Medulla oblongata (tissue), 1 donor: ENCODE data around the gene CD151.

Experiments
- DNase-seq: peaks from one replicate; pipeline ENCODE4 v3.0.0-alpha.2; 2015; ENCODE audit errors: extremely low spot score

Gene CD151

DNA sequence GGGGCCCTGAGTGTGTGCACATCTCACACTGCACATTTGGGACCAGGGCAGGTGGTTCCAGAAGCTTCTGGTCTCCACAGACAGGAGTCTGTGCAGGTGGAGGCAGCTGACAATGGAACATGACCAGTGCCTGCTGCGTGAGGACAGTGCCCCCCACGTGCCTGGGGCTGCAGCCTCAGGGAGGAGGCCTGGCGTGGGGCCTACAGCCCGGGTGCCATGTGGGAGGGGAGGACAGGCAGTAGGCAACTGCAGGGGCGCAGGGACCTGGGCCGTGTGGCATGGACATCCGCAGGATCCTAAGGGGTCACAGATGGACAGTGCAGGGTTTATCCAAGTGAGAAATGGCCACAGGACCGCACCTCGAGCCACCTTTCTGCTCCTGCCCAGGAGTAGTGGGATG lies 38.7 kb downstream of the CD151 start:
- no peak for DNase-seq

DNA sequence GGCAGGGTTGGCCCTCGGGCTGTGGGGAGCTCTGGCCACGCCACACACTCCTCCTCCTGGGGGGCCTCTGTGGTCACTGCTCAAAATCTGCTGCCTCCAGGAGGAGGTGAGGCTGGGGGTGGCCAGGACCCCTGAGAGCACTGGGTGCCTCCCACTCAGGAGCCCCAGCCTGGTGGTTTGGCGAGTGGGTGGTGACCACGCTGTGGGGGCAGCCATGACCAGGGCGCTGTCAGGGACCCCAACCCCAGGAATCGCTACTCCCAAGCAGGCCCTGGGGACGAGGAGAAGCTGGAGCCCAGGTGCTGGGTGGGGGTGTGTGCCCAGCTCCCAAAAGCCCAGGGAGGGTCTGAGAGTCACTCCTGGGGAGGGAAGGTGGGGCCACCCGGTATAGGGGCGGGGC lies 40.0 kb downstream of the CD151 start:
- DNase-seq, result no peak

DNA sequence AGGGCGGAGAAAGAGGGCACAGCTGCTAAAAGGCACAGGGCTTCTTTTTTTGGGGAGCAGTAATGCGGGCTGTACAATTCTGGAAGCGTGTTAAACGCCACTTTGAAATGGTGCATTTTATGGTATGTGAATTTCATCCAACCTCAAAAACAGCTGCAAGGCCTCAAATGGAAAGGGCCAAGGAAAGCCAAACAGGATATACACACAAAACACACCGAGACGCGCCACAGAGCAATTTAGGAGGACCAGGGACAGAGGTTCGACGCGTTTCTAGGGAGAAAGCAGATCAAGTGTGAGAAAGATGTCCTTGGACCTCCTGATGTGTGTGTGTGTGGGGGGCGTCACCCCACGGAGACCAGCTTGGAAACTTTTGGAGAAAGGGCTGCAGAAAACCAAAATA lies 41.0 kb downstream of the CD151 start:
- no peak for DNase-seq

DNA sequence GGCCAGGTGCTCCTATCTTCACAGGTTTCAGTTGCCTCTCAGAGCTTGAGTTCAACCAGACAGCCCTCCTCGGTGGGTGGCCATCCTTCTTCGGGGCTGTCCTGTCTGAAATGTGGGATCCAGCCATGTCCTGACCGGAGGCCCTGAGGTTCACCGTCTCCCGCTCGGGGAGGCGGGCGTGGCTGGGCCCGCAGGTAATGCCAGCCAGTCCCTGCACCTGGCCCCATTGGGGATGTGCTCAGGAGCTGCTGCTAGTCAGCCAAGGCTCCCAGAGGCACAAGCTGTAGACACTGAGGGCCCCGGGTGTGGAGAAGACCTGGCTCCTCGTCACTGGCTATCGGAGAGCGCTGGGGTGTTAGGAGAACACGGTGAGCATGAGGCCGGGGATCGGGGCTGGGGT lies 42.5 kb downstream of the CD151 start:
- DNase-seq, result no peak

DNA sequence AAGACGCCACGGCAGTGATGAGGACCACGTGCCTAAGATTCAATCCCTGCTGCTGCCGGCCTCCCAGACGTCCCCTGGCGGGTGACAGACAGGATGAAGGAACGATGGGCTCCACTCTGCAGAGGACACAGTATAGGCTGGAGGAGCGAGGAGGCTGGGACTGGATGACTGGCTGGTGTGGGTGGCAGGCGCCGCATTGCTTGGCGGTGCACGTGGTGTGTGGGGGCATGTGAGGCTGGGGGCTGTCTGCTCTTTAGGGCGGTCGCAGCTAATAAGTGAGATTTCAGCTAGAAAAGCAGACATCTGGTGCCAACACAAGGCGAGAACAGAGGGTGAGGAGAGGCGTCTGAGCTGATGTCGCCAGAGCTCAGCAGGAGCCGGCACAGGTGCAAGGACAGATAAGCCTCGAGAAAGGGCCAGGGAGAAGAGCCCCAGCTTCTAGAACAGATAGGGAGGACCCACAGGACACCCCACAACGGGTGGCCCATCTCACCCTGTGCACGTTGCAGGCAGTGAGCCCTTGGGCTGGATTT lies 43.1 kb downstream of the CD151 start:
- DNase-seq, result no peak

DNA sequence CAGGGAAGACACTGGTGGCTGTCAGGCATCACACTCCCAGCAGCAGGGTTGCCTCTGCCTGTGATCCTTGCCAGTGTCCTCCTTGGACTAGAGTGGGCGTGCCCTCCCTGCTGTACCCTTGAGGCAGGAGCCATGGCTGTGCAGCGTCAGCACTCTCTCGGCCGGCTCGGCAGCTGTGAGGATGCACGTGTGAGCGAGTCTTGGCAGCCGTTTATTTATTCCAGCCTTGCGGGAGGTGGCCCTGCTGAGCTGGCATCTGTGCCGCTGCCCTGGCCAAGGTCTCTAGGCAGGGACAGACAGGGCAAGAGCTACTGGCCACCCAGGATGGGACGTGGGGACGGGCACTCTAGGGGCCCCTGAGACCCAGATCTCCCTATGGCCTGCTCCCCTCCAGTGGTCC lies 43.8 kb downstream of the CD151 start:
- DNase-seq, result peak; percentile 46

DNA sequence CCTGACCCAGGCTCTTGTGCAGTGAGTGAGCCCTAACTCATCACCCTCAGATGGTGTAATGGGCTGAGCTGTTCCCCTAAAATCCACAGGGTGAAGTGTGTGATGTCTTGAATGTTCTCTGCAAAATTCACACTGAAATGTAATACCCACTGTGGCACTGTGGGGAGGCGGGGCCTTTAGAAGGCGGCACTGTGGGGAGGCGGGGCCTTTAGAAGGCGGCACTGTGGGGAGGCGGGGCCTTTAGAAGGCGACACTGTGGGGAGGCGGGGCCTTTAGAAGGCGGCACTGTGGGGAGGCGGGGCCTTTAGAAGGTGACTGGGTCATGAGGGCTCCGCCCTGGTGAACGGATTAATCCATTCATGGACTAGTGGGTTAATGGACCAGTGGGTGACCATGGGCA lies 44.8 kb downstream of the CD151 start:
- no peak for DNase-seq

DNA sequence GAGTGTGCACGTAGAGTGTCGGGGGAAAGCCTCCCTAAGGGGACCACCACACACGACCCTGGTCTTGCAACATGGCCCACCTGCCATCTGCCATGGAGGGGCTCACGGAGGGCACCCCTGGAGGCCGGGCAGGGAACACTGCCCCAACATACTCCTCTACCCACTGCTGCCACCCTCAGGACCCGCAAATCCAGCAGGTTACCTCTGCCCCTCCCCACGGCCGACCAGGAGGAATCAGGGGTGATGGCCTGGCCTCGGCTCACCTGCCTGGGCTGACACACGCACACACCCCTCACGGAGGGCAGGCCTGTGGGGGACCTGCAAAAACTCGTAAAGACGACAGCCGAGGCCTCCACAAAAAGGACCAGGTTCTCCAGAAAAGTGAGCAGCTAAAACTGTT lies 47.7 kb downstream of the CD151 start:
- DNase-seq, result no peak

DNA sequence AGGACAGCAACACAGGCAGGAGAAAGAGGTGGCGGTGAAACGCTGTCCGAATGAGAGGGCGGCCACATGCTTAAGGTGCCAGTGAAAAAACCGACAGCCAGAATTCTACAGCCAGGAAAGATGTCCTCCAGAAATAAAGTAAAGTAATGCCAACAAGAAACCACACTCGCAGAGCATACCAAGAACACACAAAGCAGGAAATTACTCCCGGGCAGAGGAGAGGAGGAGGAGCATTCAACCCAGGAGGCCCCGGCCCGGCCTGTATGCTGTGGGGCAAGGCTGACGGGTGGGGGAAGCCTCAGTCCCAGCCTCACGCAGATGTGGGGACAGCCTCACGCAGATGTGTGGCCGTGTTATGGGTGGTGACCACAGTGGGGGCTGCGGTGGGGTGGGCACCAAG lies 49.8 kb downstream of the CD151 start:
- no peak for DNase-seq

DNA sequence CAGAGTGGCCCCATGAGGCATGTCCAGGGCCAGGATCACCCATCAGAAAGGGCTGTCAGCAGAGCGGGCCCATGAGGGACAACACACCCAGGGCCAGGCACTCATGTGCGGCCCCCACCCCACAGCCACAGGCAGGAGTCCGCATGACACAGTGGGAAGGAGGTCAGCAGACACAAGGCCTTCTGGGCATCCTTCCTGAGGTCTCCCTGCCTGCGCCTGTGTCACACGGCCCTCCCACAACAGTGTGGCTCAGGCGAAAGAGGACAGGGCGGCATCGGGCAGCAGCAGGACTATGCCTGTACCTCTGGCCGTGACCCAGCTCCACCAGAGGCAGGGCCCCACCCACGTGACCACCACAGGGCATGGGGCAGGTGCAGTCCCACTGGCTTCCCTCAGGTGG lies 50.8 kb downstream of the CD151 start:
- DNase-seq, result no peak

DNA sequence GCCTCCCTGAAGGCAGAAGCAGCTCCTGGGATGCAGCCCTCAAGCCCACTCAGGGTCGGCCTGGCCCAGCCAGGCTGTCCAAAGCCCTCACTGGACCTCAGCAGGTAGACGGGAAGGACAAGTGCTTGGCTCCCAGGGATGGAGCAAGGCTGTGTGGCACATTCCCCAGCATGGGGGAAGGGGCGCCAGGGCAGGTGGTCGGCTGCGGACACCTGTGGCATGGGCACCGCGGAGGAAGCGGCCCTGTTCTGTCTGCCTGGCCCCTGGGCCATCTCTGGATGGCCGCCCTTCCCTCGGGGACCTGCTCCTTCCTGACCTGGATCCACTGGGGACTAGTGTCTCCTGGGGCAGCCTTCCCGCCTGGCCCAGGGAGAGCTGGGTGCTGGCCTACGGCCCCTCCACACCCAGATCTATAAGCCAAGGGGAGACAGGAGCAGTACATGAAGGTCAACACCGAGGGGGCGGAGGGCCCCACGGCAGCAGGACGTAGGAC lies 51.9 kb downstream of the CD151 start:
- no peak for DNase-seq

DNA sequence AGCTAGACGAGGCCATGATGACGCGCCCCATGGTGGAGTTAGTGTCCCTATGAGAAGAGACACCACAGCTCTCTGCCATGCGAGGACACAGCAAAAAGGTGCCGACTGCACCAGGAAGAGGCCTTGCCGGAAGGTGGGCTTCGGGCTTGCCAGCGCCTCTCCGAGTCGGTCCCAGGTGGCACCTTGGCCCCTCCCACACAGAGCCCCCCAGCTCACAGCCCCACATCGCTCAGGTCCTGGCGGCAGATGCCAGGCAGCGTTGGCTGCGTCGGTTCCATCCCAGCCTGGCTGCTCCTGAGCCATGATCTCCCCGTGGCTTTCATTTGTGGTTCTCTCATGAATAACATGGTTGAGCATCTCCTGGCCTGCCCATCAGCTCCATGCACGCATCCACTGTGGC lies 53.8 kb downstream of the CD151 start:
- DNase-seq, result no peak

DNA sequence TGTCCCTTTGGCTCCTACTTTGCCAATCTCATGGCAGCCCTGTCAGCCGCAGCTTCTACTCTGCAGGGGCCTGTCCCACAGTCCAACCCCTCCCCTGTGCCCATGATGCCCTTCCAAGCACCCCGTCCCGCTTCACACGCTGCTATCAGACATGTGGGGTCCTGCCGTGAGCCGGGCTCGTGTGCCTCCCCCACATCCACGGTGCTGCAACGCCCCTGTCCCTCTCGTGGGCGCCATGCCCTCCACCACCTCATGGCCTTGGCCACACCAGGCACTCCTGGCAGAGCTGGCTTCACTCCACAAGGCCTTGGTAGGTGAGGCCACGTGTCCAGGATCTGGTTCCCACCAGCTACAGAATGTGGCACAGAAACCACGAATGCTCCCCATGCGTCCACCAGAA lies 54.8 kb downstream of the CD151 start:
- DNase-seq, result no peak
